HG03354 (cell line): ENCODE results near the gene SPATS2.
"Not testable (repeated sequence)": the region's sequence is repeated elsewhere in the genome, so short reads cannot be mapped to it uniquely, and the experiment has no call there.

Experiments used
- ATAC-seq: cut with Tn5 transposase; IDR thresholded peaks from one replicate; pipeline ENCODE4 v1.9.1; 2021; ENCODE audit warnings: mild to moderate bottlenecking; ENCODE audit not compliant: unreplicated experiment, poor library complexity, severe bottlenecking

The SPATS2 gene

DNA sequence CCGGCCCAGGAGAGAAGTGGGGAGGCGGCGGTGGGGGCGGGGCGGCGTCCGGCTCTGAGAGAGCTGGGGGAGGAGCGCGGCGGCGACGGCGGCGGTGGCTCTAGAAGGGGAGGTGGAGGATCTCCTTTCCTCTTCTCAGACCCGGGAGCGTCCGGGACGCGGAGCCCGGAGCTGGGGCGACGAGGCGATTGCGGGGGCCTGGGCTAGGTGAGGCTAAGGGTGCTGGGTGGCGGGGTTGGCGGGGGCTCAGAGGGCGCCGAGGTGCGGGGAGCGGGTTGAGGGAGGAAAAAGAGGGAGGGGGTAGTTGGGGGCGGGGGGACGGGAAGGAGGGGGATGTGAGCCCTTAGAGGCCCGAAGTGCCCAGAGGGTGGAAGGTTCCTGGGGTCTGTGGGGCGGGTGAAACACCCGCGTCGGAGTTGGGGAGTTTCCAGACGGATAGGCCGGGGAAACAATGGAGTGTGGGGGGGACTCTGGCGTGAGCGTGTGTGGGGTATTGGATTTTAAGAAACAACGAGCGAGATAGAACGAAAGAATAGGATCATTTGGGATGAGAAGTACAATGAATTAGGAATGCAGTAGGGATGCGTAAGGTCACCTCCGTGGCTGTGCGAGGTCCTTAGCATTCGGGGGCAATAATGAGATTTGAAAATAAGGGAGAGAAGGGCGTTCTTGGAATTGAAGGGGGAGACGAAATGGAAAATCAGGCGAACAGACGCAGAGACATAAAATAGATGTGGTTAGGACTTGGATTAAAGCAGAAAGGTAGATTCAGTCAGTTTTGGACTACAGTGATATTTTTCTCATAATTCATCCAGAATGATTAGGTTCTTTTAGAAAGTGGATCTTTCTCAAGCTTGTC is at the start of gene SPATS2:
Gene SPATS2 (plus strand): TSS at position 82 of the 859 bp plus-strand sequence. CDS start 93,551 bp downstream, outside the sequence.
- ATAC-seq: peak; percentile 1

- ATAC-seq: not testable (repeated sequence)
Measured at GRCh38 chr12:49320411-49321103, 46.7 kb upstream of the SPATS2 start.

DNA sequence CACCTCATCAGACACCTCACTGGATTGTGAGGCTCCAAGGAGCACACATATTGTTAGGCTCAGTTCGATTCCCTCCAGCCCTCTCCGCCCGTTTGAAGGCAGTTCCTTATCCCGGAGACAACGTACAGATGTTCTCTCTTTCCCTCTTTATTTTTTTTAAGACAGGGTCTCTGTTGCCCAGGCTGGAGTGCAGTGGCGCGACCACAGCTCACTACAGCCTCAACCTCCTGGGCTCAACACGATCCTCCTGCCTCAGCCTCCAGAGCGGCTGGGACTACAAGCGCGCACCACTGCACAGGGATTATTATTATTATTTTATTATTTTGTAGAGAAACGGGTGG is 44.9 kb upstream of the SPATS2 start:
- ATAC-seq: no peak

- ATAC-seq: peak; percentile 99
Measured at GRCh38 chr12:49322708-49323523, 44.3 kb upstream of the SPATS2 start, which contains the start of gene TROAP. Gene TROAP, plus strand, starts transcription at chr12:49323255. Its CDS starts 354 bp downstream, at chr12:49323609.

- no peak for ATAC-seq
Measured at GRCh38 chr12:49323524-49324097, 43.7 kb upstream of the SPATS2 start.

GRCh38 chr12:49325606-49326005 is 41.7 kb upstream of the SPATS2 start:
- no peak for ATAC-seq

DNA sequence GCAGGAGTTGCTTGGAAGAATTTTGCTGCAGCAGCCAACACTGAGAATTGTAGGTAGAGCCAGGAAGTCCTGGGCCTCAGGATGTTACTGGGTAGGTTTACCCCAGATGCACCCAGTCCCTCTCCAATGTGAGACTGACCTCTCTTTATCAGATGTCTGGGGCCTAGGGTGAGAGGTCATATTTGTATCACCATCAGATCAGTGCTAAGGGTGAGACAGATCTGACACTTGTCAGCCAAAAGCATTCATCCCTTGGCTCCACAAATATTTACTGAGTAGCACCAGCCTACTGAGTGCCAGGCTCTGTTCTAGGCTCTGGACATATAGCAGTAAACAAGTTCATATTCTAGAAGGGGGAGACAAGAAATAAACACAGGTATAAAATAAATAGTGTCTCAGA is 39.9 kb upstream of the SPATS2 start:
- ATAC-seq: no peak

- ATAC-seq: no peak
Measured at GRCh38 chr12:49327887-49328286, 39.4 kb upstream of the SPATS2 start.

DNA sequence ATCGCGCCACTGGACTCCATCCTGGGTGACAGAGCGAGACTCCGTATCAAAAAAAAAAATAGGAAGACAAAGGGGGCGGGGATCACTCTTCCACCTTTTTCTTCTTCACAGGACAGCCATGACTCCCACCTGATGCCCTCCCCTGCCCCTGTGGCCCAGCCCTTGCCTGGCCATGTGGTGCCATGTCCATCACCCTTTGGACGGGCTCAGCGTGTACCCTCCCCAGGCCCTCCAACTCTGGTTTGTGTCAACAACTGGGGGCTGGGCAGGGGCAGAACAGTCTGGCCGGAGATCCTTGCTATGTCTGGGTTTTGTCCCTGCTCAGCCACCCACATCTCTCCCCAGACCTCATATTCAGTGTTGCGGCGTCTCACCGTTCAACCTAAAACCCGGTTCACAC is 38.4 kb upstream of the SPATS2 start:
- ATAC-seq: no peak

DNA sequence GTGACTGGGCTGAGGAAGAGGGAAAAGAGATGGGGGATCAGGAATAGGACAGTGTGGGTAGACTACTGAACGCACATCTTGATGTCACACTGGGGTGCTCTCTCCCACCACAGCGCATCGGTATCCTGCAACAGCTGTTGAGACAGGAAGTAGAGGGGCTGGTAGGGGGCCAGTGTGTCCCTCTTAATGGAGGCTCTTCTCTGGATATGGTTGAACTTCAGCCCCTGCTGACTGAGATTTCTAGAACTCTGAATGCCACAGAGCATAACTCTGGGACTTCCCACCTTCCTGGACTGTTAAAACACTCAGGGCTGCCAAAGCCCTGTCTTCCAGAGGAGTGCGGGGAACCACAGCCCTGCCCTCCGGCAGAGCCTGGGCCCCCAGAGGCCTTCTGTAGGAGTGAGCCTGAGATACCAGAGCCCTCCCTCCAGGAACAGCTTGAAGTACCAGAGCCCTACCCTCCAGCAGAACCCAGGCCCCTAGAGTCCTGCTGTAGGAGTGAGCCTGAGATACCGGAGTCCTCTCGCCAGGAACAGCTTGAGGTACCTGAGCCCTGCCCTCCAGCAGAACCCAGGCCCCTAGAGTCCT is 37.1 kb upstream of the SPATS2 start:
- no peak for ATAC-seq

DNA sequence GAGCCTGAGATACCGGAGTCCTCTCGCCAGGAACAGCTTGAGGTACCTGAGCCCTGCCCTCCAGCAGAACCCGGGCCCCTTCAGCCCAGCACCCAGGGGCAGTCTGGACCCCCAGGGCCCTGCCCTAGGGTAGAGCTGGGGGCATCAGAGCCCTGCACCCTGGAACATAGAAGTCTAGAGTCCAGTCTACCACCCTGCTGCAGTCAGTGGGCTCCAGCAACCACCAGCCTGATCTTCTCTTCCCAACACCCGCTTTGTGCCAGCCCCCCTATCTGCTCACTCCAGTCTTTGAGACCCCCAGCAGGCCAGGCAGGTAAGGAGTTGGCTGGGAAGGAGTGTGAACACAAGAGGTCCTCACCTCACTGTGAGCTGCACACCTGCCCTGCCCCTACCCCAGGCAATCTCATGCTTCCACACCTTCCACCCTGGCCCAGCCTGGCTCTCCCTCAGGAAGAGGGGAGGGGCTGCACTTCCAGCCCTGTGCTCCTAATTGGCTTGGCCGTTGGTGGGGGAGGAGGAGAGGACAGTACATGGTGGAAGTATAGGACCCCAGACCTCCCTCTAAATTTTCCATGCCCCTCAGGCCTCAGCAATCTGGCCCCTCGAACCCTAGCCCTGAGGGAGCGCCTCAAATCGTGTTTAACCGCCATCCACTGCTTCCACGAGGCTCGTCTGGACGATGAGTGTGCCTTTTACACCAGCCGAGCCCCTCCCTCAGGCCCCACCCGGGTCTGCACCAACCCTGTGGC is 36.5 kb upstream of the SPATS2 start:
- no peak for ATAC-seq

DNA sequence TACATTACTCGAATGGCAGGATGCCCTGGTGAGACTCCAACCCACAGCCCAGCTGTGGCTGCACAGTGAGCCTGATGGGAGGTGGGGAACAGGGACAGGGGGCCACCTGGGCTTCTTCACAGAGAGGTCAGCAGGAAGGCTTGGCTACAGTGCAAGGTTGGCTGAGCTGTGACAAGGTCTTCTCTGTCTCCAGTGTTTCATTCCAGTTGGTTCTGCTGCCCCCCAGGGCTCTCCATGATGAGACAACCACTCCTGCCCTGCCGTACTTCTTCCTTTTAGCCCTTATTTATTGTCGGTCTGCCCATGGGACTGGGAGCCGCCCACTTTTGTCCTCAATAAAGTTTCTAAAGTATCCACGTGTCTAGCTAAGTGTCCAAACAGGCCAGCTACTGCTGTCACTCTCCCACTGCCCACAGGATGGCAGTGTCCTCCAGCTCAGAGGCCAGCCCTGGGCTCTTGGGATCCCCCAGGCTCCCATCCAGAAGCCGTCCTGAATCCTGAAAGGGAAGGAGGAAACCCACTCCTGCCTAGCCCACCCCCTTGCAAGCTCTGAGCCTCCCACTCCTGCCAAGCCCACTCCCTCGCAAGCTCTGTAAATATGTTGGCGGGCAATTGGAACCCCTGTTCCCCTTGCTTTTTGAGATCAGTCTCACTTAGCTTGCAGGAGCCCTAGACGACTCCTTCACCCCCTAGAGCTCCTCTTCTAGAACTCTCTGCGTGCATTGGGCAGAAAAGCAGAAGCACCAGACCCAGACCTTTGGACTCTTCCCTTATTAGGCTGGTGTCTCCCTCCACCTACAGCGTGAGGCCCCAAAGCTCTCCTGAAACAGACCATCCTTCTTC is 35.7 kb upstream of the SPATS2 start:
- ATAC-seq: no peak

- ATAC-seq: no peak
Measured at GRCh38 chr12:49332441-49332861, 34.8 kb upstream of the SPATS2 start.

- ATAC-seq: no peak
Measured at GRCh38 chr12:49332891-49333371, 34.3 kb upstream of the SPATS2 start.

- not testable (repeated sequence) for ATAC-seq
Measured at GRCh38 chr12:49333778-49334177, 33.5 kb upstream of the SPATS2 start.

DNA sequence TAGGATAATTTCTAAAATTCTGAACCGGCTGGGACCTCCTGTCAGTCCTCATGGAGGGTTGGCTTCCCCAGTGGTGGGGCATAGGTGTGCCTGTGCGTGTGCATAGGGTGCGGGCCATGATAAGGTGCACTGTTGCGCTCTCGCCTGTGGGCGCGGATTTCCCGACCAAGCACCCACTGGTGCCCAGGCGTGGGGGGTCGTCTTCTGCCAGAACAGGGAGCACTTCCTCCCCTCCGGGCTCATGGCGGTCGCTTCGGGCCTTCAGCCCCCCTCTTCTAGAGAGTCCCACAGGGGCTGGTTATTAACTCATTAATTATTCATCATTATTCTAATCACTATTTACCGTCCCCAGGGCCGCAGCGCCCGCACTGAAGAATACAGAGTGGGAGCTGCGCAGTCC is 33.0 kb upstream of the SPATS2 start:
- ATAC-seq: no peak

- no peak for ATAC-seq
Measured at GRCh38 chr12:49334681-49335080, 32.6 kb upstream of the SPATS2 start.
